HEK293 (cell line): ENCODE data around the gene LANCL2.

Experiments
- CTCF ChIA-PET: fragments of 350-600 bp; formaldehyde crosslinking; extraction: SDS; loops from one replicate; lab custom pipeline; 2021; ENCODE audit warnings: antibody characterized with exemption; lab: Yijun Ruan, JAX
- POLR2A ChIA-PET: fragments of 300-600 bp; formaldehyde crosslinking; extraction: SDS; loops from one replicate; lab custom pipeline; 2020; ENCODE audit warnings: antibody characterized with exemption, inconsistent platforms; lab: Yijun Ruan, JAX
- H3K27ac ChIP-seq: fragments of 200-500 bp; sonication (Bioruptor generic); 2 replicates; pipeline ENCODE4 v1.5.1; 2014; ENCODE audit warnings: low read depth, low read length, control low read depth, inconsistent platforms; ENCODE audit errors: extremely low read depth
- H3K36me3 ChIP-seq, 2 experiments: fragments of 200-500 bp in 1 of 2; sonication (Bioruptor generic) in 1 of 2; 1 replicate in 1 of 2; 2 replicates in 1 of 2; pipeline ENCODE4 v1.5.1; 2014 to 2017; ENCODE audit warnings: inconsistent platforms in 2 of 2, low read length in 2 of 2; ENCODE audit not compliant: control insufficient read depth in 2 of 2, insufficient read depth in 1 of 2
- H3K4me1 ChIP-seq: fragments of 200-500 bp; sonication (Bioruptor generic); 2 replicates; pipeline ENCODE4 v1.5.1; 2014; ENCODE audit warnings: mild to moderate bottlenecking, low read length, inconsistent platforms; ENCODE audit not compliant: control insufficient read depth, insufficient read depth
- H3K4me3 ChIP-seq: 2 replicates; pipeline ENCODE4 v1.5.1; 2011; ENCODE audit warnings: low read depth, mild to moderate bottlenecking, control low read depth, low read length, moderate library complexity
- H3K9me3 ChIP-seq: fragments of 200-500 bp; sonication (Bioruptor generic); 2 replicates; pipeline ENCODE4 v1.5.1; 2014; ENCODE audit warnings: low read depth, low read length, inconsistent platforms; ENCODE audit not compliant: control insufficient read depth, insufficient read depth
- FEZF1 ChIP-seq: fragments of 450-650 bp; formaldehyde crosslinking; IDR thresholded peaks from 2 replicates; pipeline ENCODE4 v1.5.1; 2016; ENCODE audit warnings: missing biosample characterization, missing genetic modification characterization
- KLF1 ChIP-seq: fragments of 450-650 bp; formaldehyde crosslinking; IDR thresholded peaks from 2 replicates; pipeline ENCODE4 v1.5.1; 2016; ENCODE audit warnings: missing biosample characterization, missing genetic modification characterization
- KLF8 ChIP-seq: fragments of 450-650 bp; formaldehyde crosslinking; IDR thresholded peaks from 2 replicates; pipeline ENCODE4 v1.5.1; 2016; ENCODE audit warnings: missing biosample characterization, missing genetic modification characterization
- REST ChIP-seq: fragments of 450-650 bp; formaldehyde crosslinking; IDR thresholded peaks from 2 replicates; pipeline ENCODE4 v1.5.1; 2016; ENCODE audit warnings: missing biosample characterization, missing genetic modification characterization
- ZBTB6 ChIP-seq: fragments of 450-650 bp; formaldehyde crosslinking; IDR thresholded peaks from 2 replicates; pipeline ENCODE4 v1.5.1; 2017; ENCODE audit warnings: missing biosample characterization, missing genetic modification characterization
- ZNF19 ChIP-seq: fragments of 450-650 bp; formaldehyde crosslinking; IDR thresholded peaks from 2 replicates; pipeline ENCODE4; 2016; ENCODE audit warnings: missing biosample characterization, missing genetic modification characterization, low read depth
- ZNF221 ChIP-seq: fragments of 450-650 bp; formaldehyde crosslinking; IDR thresholded peaks from 2 replicates; pipeline ENCODE4 v1.5.1; 2017; ENCODE audit warnings: missing biosample characterization, missing genetic modification characterization, borderline replicate concordance
- ZNF280D ChIP-seq: fragments of 450-650 bp; formaldehyde crosslinking; IDR thresholded peaks from 2 replicates; pipeline ENCODE4 v1.5.1; 2016; ENCODE audit warnings: missing biosample characterization, missing genetic modification characterization
- ZNF354C ChIP-seq: fragments of 450-650 bp; formaldehyde crosslinking; IDR thresholded peaks from 2 replicates; pipeline ENCODE4 v1.5.1; 2016; ENCODE audit warnings: missing biosample characterization, missing genetic modification characterization, low read depth, borderline replicate concordance
- ZNF398 ChIP-seq: fragments of 450-650 bp; formaldehyde crosslinking; IDR thresholded peaks from 2 replicates; pipeline ENCODE4 v1.5.1; 2017; ENCODE audit warnings: missing biosample characterization, missing genetic modification characterization
- ZNF501 ChIP-seq: fragments of 450-650 bp; formaldehyde crosslinking; IDR thresholded peaks from 2 replicates; pipeline ENCODE4 v1.5.1; 2016; ENCODE audit warnings: missing biosample characterization, missing genetic modification characterization
- ZNF530 ChIP-seq: fragments of 450-650 bp; formaldehyde crosslinking; IDR thresholded peaks from 2 replicates; pipeline ENCODE4 v1.5.1; 2016; ENCODE audit warnings: low read depth, missing biosample characterization, missing genetic modification characterization
- ZNF544 ChIP-seq: fragments of 450-650 bp; formaldehyde crosslinking; IDR thresholded peaks from 2 replicates; pipeline ENCODE4 v1.5.0; 2017; ENCODE audit warnings: missing biosample characterization, missing genetic modification characterization
- ZNF549 ChIP-seq: fragments of 450-650 bp; IDR thresholded peaks from 2 replicates; pipeline ENCODE4 v1.5.1; 2018; ENCODE audit warnings: missing biosample characterization, missing genetic modification characterization, mild to moderate bottlenecking, inconsistent platforms, moderate library complexity
- ZNF600 ChIP-seq: fragments of 450-650 bp; formaldehyde crosslinking; IDR thresholded peaks from 2 replicates; pipeline ENCODE4 v1.5.1; 2016; ENCODE audit warnings: missing biosample characterization, missing genetic modification characterization
- ZNF621 ChIP-seq: fragments of 450-650 bp; formaldehyde crosslinking; IDR thresholded peaks from 2 replicates; pipeline ENCODE4 v1.5.1; 2017; ENCODE audit warnings: missing biosample characterization, missing genetic modification characterization
- ZNF629 ChIP-seq: fragments of 450-650 bp; formaldehyde crosslinking; IDR thresholded peaks from 2 replicates; pipeline ENCODE4 v1.5.1; 2017; ENCODE audit warnings: missing biosample characterization, missing genetic modification characterization
- ZNF692 ChIP-seq: fragments of 450-650 bp; formaldehyde crosslinking; IDR thresholded peaks from 2 replicates; pipeline ENCODE4 v1.5.1; 2016; ENCODE audit warnings: missing biosample characterization, missing genetic modification characterization
- ZNF701 ChIP-seq: fragments of 450-650 bp; formaldehyde crosslinking; IDR thresholded peaks from 2 replicates; pipeline ENCODE4 v1.5.1; 2016; ENCODE audit warnings: missing biosample characterization, missing genetic modification characterization
- ZNF704 ChIP-seq: fragments of 450-650 bp; formaldehyde crosslinking; IDR thresholded peaks from 2 replicates; pipeline ENCODE4 v1.5.1; 2016; ENCODE audit warnings: missing biosample characterization, missing genetic modification characterization
- ZNF707 ChIP-seq: fragments of 450-650 bp; formaldehyde crosslinking; IDR thresholded peaks from 2 replicates; pipeline ENCODE4 v1.5.1; 2016; ENCODE audit warnings: missing biosample characterization, missing genetic modification characterization
- ZNF777 ChIP-seq: fragments of 450-650 bp; formaldehyde crosslinking; IDR thresholded peaks from 2 replicates; pipeline ENCODE4 v1.5.1; 2017; ENCODE audit warnings: missing biosample characterization, missing genetic modification characterization, borderline replicate concordance

Gene LANCL2

GRCh38 chr7:55343002-55343781, 21.9 kb upstream of the LANCL2 start:
- H3K4me1 ChIP-seq = no peaks in the 10 kb centered on the region
- POLR2A ChIA-PET = no interaction called here
- H3K4me3 ChIP-seq = no peak overlapping the region
- H3K36me3 ChIP-seq = no peaks in the 10 kb centered on the region
- H3K9me3 ChIP-seq = no peaks in the 10 kb centered on the region
- no peak for TF ChIP-seq ZNF530 (tag by site-specific recombination)
- no peak for TF ChIP-seq ZNF707 (tag by site-specific recombination)
- TF ChIP-seq KLF1 (tag by site-specific recombination) = no peak
- TF ChIP-seq ZNF621 = no peak
- TF ChIP-seq ZBTB6 (tag by site-specific recombination) = no peak
- no peak for TF ChIP-seq REST
- TF ChIP-seq ZNF544 = no peak
- TF ChIP-seq ZNF19 (tag by site-specific recombination) = no peak
- TF ChIP-seq ZNF398 (tag by site-specific recombination) = no peak
- TF ChIP-seq ZNF221 (tag by site-specific recombination) = no peak
- TF ChIP-seq ZNF549 (tag by site-specific recombination) = no peak
- CTCF ChIA-PET = no interaction called here
- H3K27ac ChIP-seq = no peak overlapping the region

- POLR2A ChIA-PET = no interaction called here
- CTCF ChIA-PET = no interaction called here
- Histone ChIP-seq H3K4me1 (no peaks in the 10 kb centered on the region), H3K36me3 (no peaks in the 10 kb centered on the region), H3K9me3 (no peaks in the 10 kb centered on the region), H3K4me3 (no peak overlapping the region), H3K27ac (no peak overlapping the region)
- TF ChIP-seq ZNF777 (tag by site-specific recombination) (no peak), ZNF354C (tag by site-specific recombination) (no peak), ZNF600 (tag by site-specific recombination) (no peak), KLF8 (tag by site-specific recombination) (no peak), ZNF701 (no peak), FEZF1 (tag by site-specific recombination) (no peak), ZNF692 (tag by site-specific recombination) (no peak), ZNF501 (tag by site-specific recombination) (no peak), ZNF629 (tag by site-specific recombination) (no peak), ZNF704 (tag by site-specific recombination) (no peak), ZNF280D (tag by site-specific recombination) (no peak)
Observed at GRCh38 chr7:55343860-55344606, 21.1 kb upstream of the LANCL2 start.
